Mesothelial cell of epicardium (in vitro differentiated cells): ENCODE results near the gene AGXT. TPM values are rescaled to one million over a fixed set of nuclear protein-coding genes. Genes with fewer than 3 reads are reported as not detected.

Experiments
- DNase-seq, 2 experiments: peaks; one replicate each; pipeline ENCODE4 v3.0.0; 2021; ENCODE audit warnings: low spot score in 2 of 2; ENCODE audit not compliant: unreplicated experiment in 2 of 2
- H3K27ac Mint-ChIP-seq: 2 replicates; pipeline ENCODE4 v1.8.0; 2021; ENCODE audit warnings: mixed read lengths
- H3K27me3 Mint-ChIP-seq: 2 replicates; pipeline ENCODE4 v1.8.0; 2021; ENCODE audit warnings: low read depth, mixed read lengths
- H3K36me3 Mint-ChIP-seq: 2 replicates; pipeline ENCODE4 v1.8.0; 2021; ENCODE audit warnings: mixed read lengths
- H3K4me1 Mint-ChIP-seq: 2 replicates; pipeline ENCODE4 v1.8.0; 2021; ENCODE audit warnings: mixed read lengths
- H3K4me3 Mint-ChIP-seq: 2 replicates; pipeline ENCODE4 v1.8.0; 2021; ENCODE audit warnings: mild to moderate bottlenecking, moderate library complexity, mixed read lengths
- H3K9me3 Mint-ChIP-seq: 2 replicates; pipeline ENCODE4 v1.8.0; 2021; ENCODE audit warnings: mixed read lengths
- CTCF ChIP-seq: fragments of 200-600 bp; sonication (generic); IDR thresholded peaks from one replicate; pipeline ENCODE4 v1.5.0; 2021; ENCODE audit warnings: antibody characterized with exemption; ENCODE audit not compliant: unreplicated experiment
- total RNA-seq: library from RNA; stranded (reverse); gene quantifications from 3 replicates; pipeline ENCODE4 v1.2.1, GENCODE V29; 2021

AGXT gene
- total RNA-seq, 1 donor from 2014 or later, result not detected

GRCh38 chr2:240918258-240919091, 49.9 kb downstream of the AGXT start:
- DNase-seq, result peak in 1 of 2 experiments; percentile 18
- Mint-ChIP-seq H3K27ac (no peak overlapping the region), H3K36me3 (no peaks in the 10 kb centered on the region), H3K9me3 (no peaks in the 10 kb centered on the region), H3K27me3 (peaks cover 18% of the 10 kb centered on the region), H3K4me3 (no peak overlapping the region), H3K4me1 (peaks cover 8% of the 10 kb centered on the region)
- no peak for TF ChIP-seq CTCF

DNA sequence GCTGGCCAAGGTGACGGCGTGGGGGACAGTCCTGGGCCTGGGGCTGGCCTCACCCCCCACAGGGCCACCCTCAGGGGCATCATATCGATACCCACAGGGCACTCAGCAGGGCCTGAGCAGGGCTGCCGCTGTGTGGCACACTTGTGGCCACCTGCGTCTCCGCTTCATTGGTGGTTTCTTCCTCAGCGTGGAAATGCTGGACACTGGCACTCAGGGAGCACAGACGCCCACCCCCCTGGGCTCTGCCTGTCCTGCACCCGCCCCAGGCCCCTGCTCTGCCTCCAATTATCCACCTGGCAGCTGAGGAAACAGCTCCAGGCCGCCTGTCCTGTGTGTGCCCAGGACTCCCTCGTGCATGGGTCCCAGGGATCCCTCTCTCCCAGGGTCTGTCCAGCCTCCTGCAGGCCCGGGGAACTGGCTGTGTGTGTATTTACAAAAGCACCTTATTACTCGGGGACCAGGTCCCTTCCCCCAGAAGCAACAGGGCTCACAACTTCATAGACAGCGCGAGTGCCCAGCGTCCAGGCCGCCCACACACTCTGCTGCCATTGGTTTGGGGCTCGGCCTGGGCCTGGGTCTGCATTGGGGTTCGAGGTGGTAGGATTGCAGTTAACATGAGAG, 50.6 kb downstream of the AGXT start:
- Mint-ChIP-seq H3K27me3 (peaks cover 18% of the 10 kb centered on the region), H3K4me1 (peaks cover 8% of the 10 kb centered on the region), H3K9me3 (no peaks in the 10 kb centered on the region), H3K27ac (no peak overlapping the region), H3K36me3 (no peaks in the 10 kb centered on the region), H3K4me3 (no peak overlapping the region)
- DNase-seq, result no peak
- TF ChIP-seq CTCF, result no peak

GRCh38 chr2:240919786-240920782, 51.5 kb downstream of the AGXT start:
- no peak overlapping the region for H3K27ac Mint-ChIP-seq
- no peaks in the 10 kb centered on the region for H3K36me3 Mint-ChIP-seq
- peaks cover 14% of the 10 kb centered on the region for H3K27me3 Mint-ChIP-seq
- DNase-seq, result peak in 1 of 2 experiments; percentile 11
- H3K9me3 Mint-ChIP-seq, result no peaks in the 10 kb centered on the region
- no peak for TF ChIP-seq CTCF
- H3K4me1 Mint-ChIP-seq, result peaks cover 8% of the 10 kb centered on the region
- no peak overlapping the region for H3K4me3 Mint-ChIP-seq

DNA sequence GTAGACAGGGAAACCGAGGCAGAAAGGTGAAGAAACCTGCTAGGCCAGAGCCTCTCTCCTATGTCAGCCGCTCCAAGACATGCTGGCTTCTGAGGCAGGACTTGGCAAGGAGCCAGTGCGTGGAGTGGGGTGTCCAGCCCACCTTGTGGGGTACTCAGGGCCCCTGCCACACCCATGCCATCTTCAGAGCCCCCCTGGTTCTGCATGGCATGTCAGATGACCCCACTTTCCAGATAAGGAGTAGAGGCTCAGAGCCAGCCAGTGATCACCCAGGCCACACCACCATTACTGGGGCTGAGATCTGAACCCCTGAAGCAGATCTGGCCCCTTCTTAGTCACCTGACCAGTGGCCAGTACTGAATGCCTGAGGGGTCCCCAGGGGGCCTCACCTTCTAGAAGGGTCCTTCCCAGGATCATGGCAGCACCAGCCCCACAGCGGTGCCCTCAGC, 52.2 kb downstream of the AGXT start:
- H3K4me1 Mint-ChIP-seq, result peaks cover 8% of the 10 kb centered on the region
- H3K27ac Mint-ChIP-seq, result no peak overlapping the region
- H3K9me3 Mint-ChIP-seq, result no peaks in the 10 kb centered on the region
- no peak overlapping the region for H3K4me3 Mint-ChIP-seq
- TF ChIP-seq CTCF, result no peak
- H3K36me3 Mint-ChIP-seq, result no peaks in the 10 kb centered on the region
- H3K27me3 Mint-ChIP-seq, result peaks cover 9% of the 10 kb centered on the region
- peak in 1 of 2 experiments; percentile 19 for DNase-seq

- peaks cover 8% of the 10 kb centered on the region for H3K27me3 Mint-ChIP-seq
- H3K9me3 Mint-ChIP-seq, result no peaks in the 10 kb centered on the region
- no peak overlapping the region for H3K27ac Mint-ChIP-seq
- H3K4me3 Mint-ChIP-seq, result no peak overlapping the region
- no peak for TF ChIP-seq CTCF
- peak; percentile 20 to 37 for DNase-seq
- H3K36me3 Mint-ChIP-seq, result no peaks in the 10 kb centered on the region
- peaks cover 8% of the 10 kb centered on the region for H3K4me1 Mint-ChIP-seq
Measured at GRCh38 chr2:240921311-240921994, 52.8 kb downstream of the AGXT start.
